K562 (cell line): ENCODE data around the gene IGIP. TPM values are rescaled to one million over a fixed set of nuclear protein-coding genes. Genes with fewer than 3 reads are reported as not detected.

Experiments used
- ADNP ChIP-seq: fragments of 200-800 bp; sonication (Bioruptor generic); IDR thresholded peaks from 2 replicates; pipeline ENCODE4 v1.6.1; 2016; ENCODE audit warnings: missing genetic modification characterization, missing compliant biosample characterization
- DACH1 ChIP-seq: fragments of 450-650 bp; IDR thresholded peaks from 2 replicates; pipeline ENCODE4 v1.6.1; 2018; ENCODE audit not compliant: partially characterized antibody
- ETV1 ChIP-seq: fragments of 450-650 bp; conservative IDR thresholded peaks from 2 replicates; pipeline ENCODE4 v1.6.1; 2016; ENCODE audit warnings: missing genetic modification characterization, control low read depth, low read depth, missing compliant biosample characterization
- FOSL1 ChIP-seq: fragments of 200-800 bp; sonication (Bioruptor generic); conservative IDR thresholded peaks from 2 replicates; pipeline ENCODE4 v1.6.1; 2016; ENCODE audit warnings: missing genetic modification characterization, missing compliant biosample characterization
- MAFG ChIP-seq: fragments of 450-650 bp; conservative IDR thresholded peaks from 2 replicates; pipeline ENCODE4 v1.6.1; 2016; ENCODE audit warnings: missing genetic modification characterization, missing compliant biosample characterization
- NEUROD1 ChIP-seq: fragments of 150-350 bp; IDR thresholded peaks from 2 replicates; pipeline ENCODE4 v1.6.1; 2014; ENCODE audit warnings: borderline replicate concordance, low read length, low read depth; ENCODE audit not compliant: partially characterized antibody
- NFIX ChIP-seq: fragments of 250-450 bp; sonication (Bioruptor Pico); IDR thresholded peaks from 2 replicates; pipeline ENCODE4 v1.4.0; 2020; ENCODE audit warnings: low read depth, mild to moderate bottlenecking, moderate library complexity
- RBM22 ChIP-seq: fragments of 200-400 bp; formaldehyde crosslinking; IDR thresholded peaks from 2 replicates; pipeline ENCODE4 v1.6.1; 2018; ENCODE audit warnings: low read length, low read depth; ENCODE audit not compliant: poor library complexity, severe bottlenecking
- SAP30 ChIP-seq: fragments of 200-600 bp; sonication (generic); IDR thresholded peaks from 2 replicates; pipeline ENCODE4 v1.6.1; 2012; ENCODE audit warnings: borderline replicate concordance, low read depth, mild to moderate bottlenecking, moderate library complexity, low read length, control low read depth, inconsistent platforms; ENCODE audit not compliant: insufficient read depth, poor library complexity, severe bottlenecking
- SNIP1 ChIP-seq: fragments of 450-650 bp; IDR thresholded peaks from 2 replicates; pipeline ENCODE4 v1.7.1; 2017; ENCODE audit warnings: low read depth, mild to moderate bottlenecking
- TAL1 ChIP-seq: fragments of 450-650 bp; IDR thresholded peaks from 2 replicates; pipeline ENCODE4 v1.6.1; 2016; ENCODE audit warnings: mild to moderate bottlenecking
- TBL1XR1 ChIP-seq, 2 experiments: IDR thresholded peaks; 2 replicates each; pipeline ENCODE4 v1.6.1; 2012; ENCODE audit warnings: improper control_type of control experiment in 2 of 2, low read length in 2 of 2, mild to moderate bottlenecking in 1 of 2
- ZBTB1 ChIP-seq: sonication (generic); formaldehyde crosslinking; IDR thresholded peaks from 2 replicates; pipeline ENCODE4 v1.8.1; 2023; ENCODE audit warnings: missing genetic modification reagents, low read depth, mild to moderate bottlenecking, borderline replicate concordance
- ZKSCAN3 ChIP-seq: fragments of 250-450 bp; sonication (Bioruptor Pico); IDR thresholded peaks from 2 replicates; pipeline ENCODE4 v1.4.0; 2020
- ZNF140 ChIP-seq: fragments of 250-450 bp; sonication (Bioruptor Pico); IDR thresholded peaks from 2 replicates; pipeline ENCODE4 v1.8.0; 2021; ENCODE audit warnings: moderate library complexity, mild to moderate bottlenecking, inconsistent platforms
- polyA plus RNA-seq, 8 experiments: library from polyadenylated mRNA; depleted of rRNA in 4 of 8; stranded (reverse) in 5 of 8; unstranded in 3 of 8; fragments of >200 nt; fragmentation: Nextera tagmentation in 2 of 8; fragmentation: Illumina TruSeq in 1 of 8; extraction: Ambion mirVana in 2 of 8; extraction: Trizol in 1 of 8; gene quantifications; 2 replicates each; pipeline versions ENCODE4 v1.2.1 to v1.2.3, GENCODE V29; 2011 to 2014; ENCODE audit warnings: inconsistent platforms in 1 of 8, missing spikeins in 1 of 8
- total RNA-seq, 7 experiments: library from RNA; depleted of rRNA in 6 of 7; stranded (reverse); fragments of >200 nt in 6 of 7; fragmentation: Illumina TruSeq in 2 of 7; extraction: Trizol in 2 of 7; gene quantifications; 2 replicates each; pipeline versions ENCODE4 v1.2.1 to v1.2.3, GENCODE V29; 2011 to 2021; ENCODE audit warnings: low replicate concordance in 1 of 7
- TF ChIP-seq, protein P1 (sequence below): IDR thresholded peaks from 2 replicates; pipeline ENCODE4 v1.6.1; 2014; ENCODE audit warnings: antibody characterized with exemption
- TF ChIP-seq, protein P2 (sequence below): fragments of 250-450 bp; sonication (Bioruptor Pico); IDR thresholded peaks from 2 replicates; pipeline ENCODE4 v1.4.0; 2020
- TF ChIP-seq, protein P3 (sequence below): fragments of 450-650 bp; formaldehyde crosslinking; IDR thresholded peaks from 2 replicates; pipeline ENCODE4 v1.4.0; 2020; ENCODE audit warnings: mild to moderate bottlenecking, moderate library complexity
- TF ChIP-seq, protein P4 (sequence below): conservative IDR thresholded peaks from 2 replicates; pipeline ENCODE4 v1.6.1; 2011; ENCODE audit warnings: low read depth, mild to moderate bottlenecking, low read length; ENCODE audit not compliant: control insufficient read depth
- TF ChIP-seq, protein P5 (sequence below): fragments of 250-450 bp; sonication (Bioruptor Pico); IDR thresholded peaks from 2 replicates; pipeline ENCODE4 v1.8.0; 2021; ENCODE audit warnings: moderate library complexity, mild to moderate bottlenecking, inconsistent platforms

Gene IGIP
- total and polyA plus RNA-seq, 9 of the 15 experiments (the other 6 are each of a cell fraction or from before 2014, with no cell fraction given), result 0.52 to 1.6 (median 1.2) TPM

DNA sequence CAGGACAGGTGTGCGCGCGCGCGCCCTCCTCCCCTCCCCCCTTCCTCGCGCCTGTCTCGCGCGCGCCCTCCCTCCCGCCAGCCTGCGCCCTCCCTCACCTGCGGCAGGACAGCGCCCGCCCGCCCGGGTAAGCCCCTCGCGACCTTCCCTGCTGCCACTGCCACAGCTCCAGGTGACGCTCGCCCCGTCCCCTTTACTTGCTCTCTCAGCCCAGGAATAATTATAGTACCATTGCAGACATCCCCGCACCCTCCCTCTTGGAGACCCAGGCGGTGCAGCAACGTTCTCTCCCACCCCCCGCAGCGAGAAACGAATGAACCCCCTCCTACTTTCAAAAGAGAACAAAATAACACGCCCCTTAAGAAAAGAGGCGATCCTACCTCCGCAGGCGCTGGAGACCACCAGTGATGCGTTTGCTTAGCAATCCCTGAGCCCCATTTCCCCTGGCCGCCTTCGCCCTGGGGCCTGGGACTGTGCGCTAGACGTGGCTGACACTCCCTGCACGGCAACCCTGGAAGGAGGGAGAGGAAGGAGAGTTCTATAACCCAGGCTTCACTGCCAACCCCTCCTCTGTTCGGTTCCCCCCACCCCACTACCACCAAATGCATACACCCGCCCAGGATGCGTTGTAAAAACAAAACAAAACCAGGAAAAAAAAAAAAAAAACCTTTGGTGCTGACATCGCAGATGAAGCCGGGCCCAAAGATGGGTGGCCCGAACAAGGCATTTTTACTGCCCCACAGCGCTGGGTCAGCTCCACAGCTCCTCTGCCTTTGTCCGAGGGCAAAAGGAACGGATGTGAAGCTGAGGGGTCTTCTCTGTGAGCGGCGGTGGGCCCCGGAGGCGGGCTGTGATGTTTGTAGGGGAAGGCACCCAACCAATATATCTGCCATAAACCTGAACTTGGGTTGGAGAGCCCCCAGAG, 17.4 kb upstream of the IGIP start (continued):
- TF ChIP-seq, protein P1, sequence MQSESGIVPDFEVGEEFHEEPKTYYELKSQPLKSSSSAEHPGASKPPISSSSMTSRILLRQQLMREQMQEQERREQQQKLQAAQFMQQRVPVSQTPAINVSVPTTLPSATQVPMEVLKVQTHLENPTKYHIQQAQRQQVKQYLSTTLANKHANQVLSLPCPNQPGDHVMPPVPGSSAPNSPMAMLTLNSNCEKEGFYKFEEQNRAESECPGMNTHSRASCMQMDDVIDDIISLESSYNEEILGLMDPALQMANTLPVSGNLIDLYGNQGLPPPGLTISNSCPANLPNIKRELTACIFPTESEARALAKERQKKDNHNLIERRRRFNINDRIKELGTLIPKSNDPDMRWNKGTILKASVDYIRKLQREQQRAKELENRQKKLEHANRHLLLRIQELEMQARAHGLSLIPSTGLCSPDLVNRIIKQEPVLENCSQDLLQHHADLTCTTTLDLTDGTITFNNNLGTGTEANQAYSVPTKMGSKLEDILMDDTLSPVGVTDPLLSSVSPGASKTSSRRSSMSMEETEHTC, result peak; percentile 2; the same call in 1 of the 2 replicates
- TF ChIP-seq ZBTB1 (CRISPR knock-in tag), result no peak
- TF ChIP-seq RBM22, result no peak
- TF ChIP-seq ZNF140 (CRISPR knock-in tag), result no peak
- no peak for TF ChIP-seq TBL1XR1 (IDR thresholded peaks at IDR 0.05; ENCODE audit: low read length in 2 of 2)
- TF ChIP-seq, protein P2, sequence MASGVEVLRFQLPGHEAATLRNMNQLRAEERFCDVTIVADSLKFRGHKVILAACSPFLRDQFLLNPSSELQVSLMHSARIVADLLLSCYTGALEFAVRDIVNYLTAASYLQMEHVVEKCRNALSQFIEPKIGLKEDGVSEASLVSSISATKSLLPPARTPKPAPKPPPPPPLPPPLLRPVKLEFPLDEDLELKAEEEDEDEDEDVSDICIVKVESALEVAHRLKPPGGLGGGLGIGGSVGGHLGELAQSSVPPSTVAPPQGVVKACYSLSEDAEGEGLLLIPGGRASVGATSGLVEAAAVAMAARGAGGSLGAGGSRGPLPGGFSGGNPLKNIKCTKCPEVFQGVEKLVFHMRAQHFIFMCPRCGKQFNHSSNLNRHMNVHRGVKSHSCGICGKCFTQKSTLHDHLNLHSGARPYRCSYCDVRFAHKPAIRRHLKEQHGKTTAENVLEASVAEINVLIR (CRISPR knock-in tag), result no peak
- TF ChIP-seq, protein P3, sequence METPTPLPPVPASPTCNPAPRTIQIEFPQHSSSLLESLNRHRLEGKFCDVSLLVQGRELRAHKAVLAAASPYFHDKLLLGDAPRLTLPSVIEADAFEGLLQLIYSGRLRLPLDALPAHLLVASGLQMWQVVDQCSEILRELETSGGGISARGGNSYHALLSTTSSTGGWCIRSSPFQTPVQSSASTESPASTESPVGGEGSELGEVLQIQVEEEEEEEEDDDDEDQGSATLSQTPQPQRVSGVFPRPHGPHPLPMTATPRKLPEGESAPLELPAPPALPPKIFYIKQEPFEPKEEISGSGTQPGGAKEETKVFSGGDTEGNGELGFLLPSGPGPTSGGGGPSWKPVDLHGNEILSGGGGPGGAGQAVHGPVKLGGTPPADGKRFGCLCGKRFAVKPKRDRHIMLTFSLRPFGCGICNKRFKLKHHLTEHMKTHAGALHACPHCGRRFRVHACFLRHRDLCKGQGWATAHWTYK (CRISPR knock-in tag), result no peak
- TF ChIP-seq, protein P4, sequence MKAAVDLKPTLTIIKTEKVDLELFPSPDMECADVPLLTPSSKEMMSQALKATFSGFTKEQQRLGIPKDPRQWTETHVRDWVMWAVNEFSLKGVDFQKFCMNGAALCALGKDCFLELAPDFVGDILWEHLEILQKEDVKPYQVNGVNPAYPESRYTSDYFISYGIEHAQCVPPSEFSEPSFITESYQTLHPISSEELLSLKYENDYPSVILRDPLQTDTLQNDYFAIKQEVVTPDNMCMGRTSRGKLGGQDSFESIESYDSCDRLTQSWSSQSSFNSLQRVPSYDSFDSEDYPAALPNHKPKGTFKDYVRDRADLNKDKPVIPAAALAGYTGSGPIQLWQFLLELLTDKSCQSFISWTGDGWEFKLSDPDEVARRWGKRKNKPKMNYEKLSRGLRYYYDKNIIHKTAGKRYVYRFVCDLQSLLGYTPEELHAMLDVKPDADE, result peak; percentile 56; the same call in 1 of the 2 replicates
- TF ChIP-seq MAFG (tag), result no peak
- no peak for TF ChIP-seq ZKSCAN3 (CRISPR knock-in tag)
- TF ChIP-seq SNIP1, result no peak
- TF ChIP-seq ADNP (tag), result no peak
- TF ChIP-seq ETV1, result 0 out of 2 replicates have a peak, but pooled peaks have one; percentile 6
- TF ChIP-seq, protein P5, sequence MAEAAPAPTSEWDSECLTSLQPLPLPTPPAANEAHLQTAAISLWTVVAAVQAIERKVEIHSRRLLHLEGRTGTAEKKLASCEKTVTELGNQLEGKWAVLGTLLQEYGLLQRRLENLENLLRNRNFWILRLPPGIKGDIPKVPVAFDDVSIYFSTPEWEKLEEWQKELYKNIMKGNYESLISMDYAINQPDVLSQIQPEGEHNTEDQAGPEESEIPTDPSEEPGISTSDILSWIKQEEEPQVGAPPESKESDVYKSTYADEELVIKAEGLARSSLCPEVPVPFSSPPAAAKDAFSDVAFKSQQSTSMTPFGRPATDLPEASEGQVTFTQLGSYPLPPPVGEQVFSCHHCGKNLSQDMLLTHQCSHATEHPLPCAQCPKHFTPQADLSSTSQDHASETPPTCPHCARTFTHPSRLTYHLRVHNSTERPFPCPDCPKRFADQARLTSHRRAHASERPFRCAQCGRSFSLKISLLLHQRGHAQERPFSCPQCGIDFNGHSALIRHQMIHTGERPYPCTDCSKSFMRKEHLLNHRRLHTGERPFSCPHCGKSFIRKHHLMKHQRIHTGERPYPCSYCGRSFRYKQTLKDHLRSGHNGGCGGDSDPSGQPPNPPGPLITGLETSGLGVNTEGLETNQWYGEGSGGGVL (CRISPR knock-in tag), result no peak
- no peak for TF ChIP-seq NEUROD1
- peak; percentile 47 for TF ChIP-seq SAP30
- no peak for TF ChIP-seq DACH1
- no peak for TF ChIP-seq TAL1
- no peak for TF ChIP-seq FOSL1 (tag)
- TF ChIP-seq NFIX, result no peak
